ENCODE data around the gene ERO1A. TPM values are rescaled to one million over a fixed set of nuclear protein-coding genes. Genes with fewer than 3 reads are reported as not detected.

Gene ERO1A
- total and polyA plus RNA-seq, 2 of the 4 experiments (the other 2 are of a cell fraction), result 29.7 to 44.6 TPM

- TF ChIP-seq RFX5 (IDR thresholded peaks at IDR 0.05; ENCODE audit: low read depth, low read length) (no peak), RAD21 (IDR thresholded peaks at IDR 0.05; ENCODE audit: low read length) (no peak)
Measured at GRCh38 chr14:52723514-52724359, 28.4 kb upstream of the ERO1A start (continued).

- TF ChIP-seq POLR2A (IDR thresholded peaks at IDR 0.05; ENCODE audit: low read depth, low read length) (no peak), CEBPB (IDR thresholded peaks at IDR 0.05; ENCODE audit: low read depth, low read length) (peak; percentile 79)
- Histone ChIP-seq H2AFZ (replicated peaks; ENCODE audit: low read length, poor library complexity) (no peak overlapping the region), H3K9me3 (ENCODE audit: control insufficient read depth, insufficient read depth, low read length) (no peaks in the 10 kb centered on the region), H3K4me3 (ENCODE audit: insufficient read depth, low read depth, low read length) (no peak overlapping the region), H4K8ac (ENCODE audit: low read depth in 2 of 2, low read length in 2 of 2) (no peak overlapping the region), H4K91ac (ENCODE audit: insufficient read depth, low read depth, low read length) (no peak overlapping the region), H2BK5ac (ENCODE audit: low read depth, low read length, poor library complexity, severe bottlenecking) (no peak overlapping the region), H2BK120ac (ENCODE audit: low read depth, low read length) (no peak overlapping the region), H3K27me3 (ENCODE audit: control insufficient read depth, insufficient read depth, low read length) (no peaks in the 10 kb centered on the region), H2BK20ac (ENCODE audit: low read depth, low read length) (no peak overlapping the region), H3K79me1 (ENCODE audit: low read depth in 1 of 2, low read length in 2 of 2) (peaks cover 23 to 41% of the 10 kb centered on the region in 2 experiments), H2AK9ac (replicated peaks; ENCODE audit: low read depth, low read length, poor library complexity) (no peak overlapping the region), H3K14ac (replicated peaks; ENCODE audit: low read depth, low read length) (no peak overlapping the region), H3K9me1 (ENCODE audit: insufficient read depth, low read length) (peaks cover 8% of the 10 kb centered on the region; the same call in 1 of the 2 replicates), H3K4me1 (ENCODE audit: control insufficient read depth, insufficient read depth, low read length) (0 out of 2 replicates have a peak, but pooled peaks cover 2% of the 10 kb centered on the region), H4K5ac (ENCODE audit: low read depth, low read length) (no peak overlapping the region), H3K36me3 (ENCODE audit: control insufficient read depth, insufficient read depth, low read length) (peaks cover 51% of the 10 kb centered on the region), H4K20me1 (ENCODE audit: insufficient read depth, low read length) (peaks cover 3% of the 10 kb centered on the region; the same call in 1 of the 2 replicates), H3K56ac (ENCODE audit: extremely low read depth, insufficient read depth, low read length) (no peak overlapping the region), H3K4me2 (ENCODE audit: low read depth, low read length) (no peak overlapping the region), H3K23ac (ENCODE audit: low read depth, low read length) (no peak overlapping the region), H3K9ac (ENCODE audit: low read depth, low read length) (no peak overlapping the region), H2BK15ac (ENCODE audit: low read depth, low read length) (no peak overlapping the region), H3K27ac (ENCODE audit: insufficient read depth, low read length) (no peak overlapping the region), H3K18ac (ENCODE audit: low read depth, low read length) (no peak overlapping the region), H3K4ac (ENCODE audit: low read depth, low read length) (no peak overlapping the region), H2AK5ac (ENCODE audit: low read depth, low read length) (no peak overlapping the region)
- no TSS peak for BruUV-seq (replicated peaks)
- WGBS, 2 experiments (ENCODE audit: extremely low coverage in 2 of 2, insufficient read length in 1 of 2), result 100% methylated on average over 1 of the region's 6 CpGs; no CpG with 5 or more reads in 1 of the 2 experiments
- POLR2A ChIA-PET (ENCODE audit: unreplicated experiment), result no interaction called here
- dilution Hi-C loops (cut with HindIII; ENCODE audit: low sequenced_read_pairs, unreplicated experiment), result no loop called here
- ATAC-seq (ENCODE audit: low read depth) (no peak), DNase-seq (peak; percentile 5)
- in situ Hi-C loops (cut with MboI; ENCODE audit: low sequenced_read_pairs), result loop anchor here (25.0 kb wide), 1 partner anchor 704 kb away; no protein-coding TSS in a partner anchor
- CTCF ChIA-PET, result interaction anchor here (0.6 to 1.0 kb wide), 3 partner anchors 12 to 369 kb away, joined by 3 to 4 read pairs (median 3); partner anchors contain the start of gene STYX
- intact Hi-C loops (cut with micrococcal nuclease), result no loop called here
Measured at GRCh38 chr14:52716155-52716554, 20.8 kb upstream of the ERO1A start.
